Vagina (tissue), 2 donors: ENCODE results near the gene LRRC36.
"Not testable (repeated sequence)": the region's sequence is repeated elsewhere in the genome, so short reads cannot be mapped to it uniquely, and the experiment has no call there.

ENCODE experiments used
- CTCF ChIP-seq, 3 experiments: fragments of 450-650 bp in 2 of 3; fragments of 200-600 bp in 1 of 3; sonication (generic) in 1 of 3; IDR thresholded peaks; one replicate each; pipeline ENCODE4 v1.5.1; 2017 to 2019; ENCODE audit warnings: antibody characterized with exemption in 3 of 3, mild to moderate bottlenecking in 2 of 3, moderate library complexity in 2 of 3
- POLR2AphosphoS5 ChIP-seq, 2 donors: sonication (generic); formaldehyde crosslinking; IDR thresholded peaks; one replicate each; pipeline ENCODE4 v1.9.0; 2017; ENCODE audit warnings: antibody characterized with exemption in 2 of 2, mild to moderate bottlenecking in 2 of 2, low read depth in 1 of 2; ENCODE audit not compliant: insufficient read depth in 1 of 2

GRCh38 chr16:67352463-67352862 is 25.8 kb downstream of the LRRC36 start:
- not testable (repeated sequence) for TF ChIP-seq CTCF (IDR thresholded peaks at IDR 0.05); POLR2AphosphoS5 (IDR thresholded peaks at IDR 0.05; ENCODE audit: insufficient read depth in 1 of 2, low read depth in 1 of 2)
